Hematopoietic multipotent progenitor cell treated with erythropoietin and hydrocortisone succinate and interleukin-3 and kit ligand, for 4 days (in vitro differentiated cells): ENCODE measurements around the gene SELENOP.

ENCODE experiments used
- DNase-seq: peaks from one replicate; pipeline ENCODE4 v3.0.0-alpha.2; 2015

The SELENOP gene

DNA sequence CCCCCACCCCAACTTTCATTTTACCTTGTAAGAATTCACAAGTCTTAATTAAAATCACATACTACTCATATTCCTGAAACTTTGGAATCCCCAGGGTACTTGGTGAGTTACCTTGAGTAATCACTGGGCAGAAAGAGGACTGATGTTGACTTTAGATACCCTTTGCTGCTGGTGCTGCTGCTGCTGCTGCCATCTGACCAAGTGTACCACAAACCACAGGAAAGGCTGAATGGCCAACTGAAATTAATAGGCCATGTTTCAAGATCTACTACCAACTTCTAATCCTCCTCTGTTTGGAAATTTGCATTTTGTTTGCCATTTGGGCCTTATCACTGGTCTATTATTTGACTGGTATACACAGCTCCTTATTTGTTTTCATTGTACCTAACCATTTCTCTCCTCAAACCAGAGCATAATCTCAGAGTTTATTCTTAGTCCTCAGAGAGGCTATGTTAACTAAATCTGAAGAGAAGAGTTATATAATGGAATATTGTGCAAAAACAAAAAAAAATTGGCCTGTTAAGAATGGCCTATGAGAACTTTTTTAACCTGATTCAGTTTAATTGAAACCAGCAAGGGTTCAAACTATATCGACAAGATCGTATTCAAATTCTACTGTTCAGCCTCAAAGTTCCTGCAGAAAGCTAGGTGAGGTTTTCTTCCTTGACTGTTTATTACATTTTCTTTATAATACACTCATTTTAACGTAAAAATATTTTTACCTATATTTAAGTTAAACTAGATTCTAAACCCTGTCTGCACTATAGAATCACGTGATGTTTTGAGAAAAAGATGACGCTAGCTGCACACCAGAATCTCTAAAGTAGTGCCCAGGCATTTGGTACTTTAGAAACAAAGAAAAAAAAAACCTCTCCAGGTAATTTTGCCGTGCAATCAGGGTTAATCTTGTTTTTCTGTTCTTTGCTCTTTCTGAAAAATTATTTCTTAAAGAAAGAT, 13.1 kb downstream of the SELENOP start:
- peak; percentile 22 for DNase-seq

DNA sequence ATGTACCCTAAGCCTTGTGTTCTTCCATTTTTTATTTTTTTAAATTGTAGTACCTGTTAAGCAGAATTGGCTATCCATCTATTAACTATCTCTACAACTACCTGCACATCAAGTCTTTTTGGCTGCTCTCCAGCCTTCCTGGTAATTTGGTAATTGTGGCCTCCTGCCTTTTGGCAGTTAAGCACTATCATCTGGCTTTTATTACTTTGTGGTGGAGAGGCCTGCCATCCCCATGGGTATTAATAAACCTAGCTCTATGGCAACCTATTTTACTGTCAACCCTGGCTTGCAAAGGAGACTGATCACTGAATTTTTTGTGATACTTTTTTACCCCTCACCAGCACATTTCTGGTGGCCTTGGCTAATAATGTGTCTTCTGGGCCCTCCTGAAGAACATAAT, 20.5 kb downstream of the SELENOP start:
- DNase-seq, result no peak

DNA sequence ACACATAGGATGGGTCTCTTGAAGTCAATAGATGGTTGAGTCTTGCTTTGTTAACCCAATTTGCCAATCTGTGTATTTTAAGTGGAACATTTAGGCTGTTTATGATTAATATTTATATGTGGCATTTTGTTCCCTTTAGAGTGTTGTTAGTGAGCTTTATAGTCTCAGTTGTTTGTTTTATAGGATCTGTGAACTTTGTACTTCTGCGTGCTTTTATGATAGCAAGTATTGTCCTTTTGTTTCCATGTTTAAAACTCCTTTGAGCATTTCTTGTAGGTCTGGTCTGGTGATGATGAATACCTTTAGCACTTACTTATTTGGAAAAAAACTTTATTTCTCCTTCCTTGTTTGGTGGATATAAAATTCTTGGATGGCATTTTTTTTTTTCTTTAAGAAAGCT, 23.8 kb downstream of the SELENOP start:
- DNase-seq, result no peak

DNA sequence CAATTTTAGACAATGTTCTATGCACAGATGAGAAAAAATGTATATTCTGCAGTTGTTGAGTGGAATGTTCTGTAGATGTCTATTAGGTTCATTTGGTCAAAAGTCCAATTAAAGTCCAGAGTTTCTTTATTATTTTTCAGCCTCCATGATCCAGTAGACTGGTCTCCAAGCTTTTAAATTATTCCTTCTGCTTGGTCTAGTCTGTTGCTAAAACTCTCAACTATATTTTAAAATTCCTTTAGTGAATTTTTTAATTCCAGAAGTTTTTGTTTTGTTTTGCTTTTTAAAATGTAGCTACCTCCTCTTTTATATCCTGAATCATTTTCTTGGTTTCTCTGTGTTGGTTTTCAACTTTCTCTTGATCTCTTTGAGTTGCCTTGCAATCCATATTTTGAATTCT, 24.6 kb downstream of the SELENOP start:
- DNase-seq, result no peak

DNA sequence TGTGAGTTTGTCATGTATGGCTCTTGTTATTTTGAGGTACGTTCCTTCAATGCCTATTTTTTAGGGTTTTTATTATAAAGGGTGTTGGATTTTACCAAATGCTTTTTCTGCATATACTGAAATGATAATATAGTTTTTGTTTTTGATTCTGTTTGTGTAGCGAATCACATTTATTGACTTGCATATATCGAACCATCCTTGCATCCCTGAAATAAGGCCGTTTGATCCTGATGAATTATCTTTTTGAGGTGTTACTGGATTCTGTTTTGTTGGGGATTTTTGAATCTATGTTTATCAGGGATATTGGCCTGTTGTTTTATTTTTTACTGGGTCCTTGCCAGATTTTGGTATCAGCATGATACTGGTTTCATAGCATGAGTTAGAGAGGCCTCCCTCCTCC, 25.9 kb downstream of the SELENOP start:
- no peak for DNase-seq

DNA sequence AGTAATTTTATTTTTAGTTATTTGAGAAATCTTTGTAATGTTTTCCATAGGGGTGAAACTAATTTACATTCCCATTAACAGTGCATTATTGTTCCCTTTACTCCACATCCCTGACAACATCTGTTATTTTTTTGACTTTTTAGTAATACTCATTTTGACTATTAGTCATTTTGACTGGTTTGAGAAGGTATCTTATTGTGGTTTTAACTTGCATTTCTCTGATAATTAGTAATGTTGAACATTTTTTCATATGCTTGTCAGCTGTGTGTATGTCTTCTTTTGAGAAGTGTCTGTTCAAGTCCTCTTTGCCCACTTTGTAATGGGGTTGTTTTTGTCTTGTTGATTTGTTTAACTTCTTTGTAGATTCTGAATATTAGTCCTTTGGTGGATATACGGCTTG, 27.6 kb downstream of the SELENOP start:
- no peak for DNase-seq

DNA sequence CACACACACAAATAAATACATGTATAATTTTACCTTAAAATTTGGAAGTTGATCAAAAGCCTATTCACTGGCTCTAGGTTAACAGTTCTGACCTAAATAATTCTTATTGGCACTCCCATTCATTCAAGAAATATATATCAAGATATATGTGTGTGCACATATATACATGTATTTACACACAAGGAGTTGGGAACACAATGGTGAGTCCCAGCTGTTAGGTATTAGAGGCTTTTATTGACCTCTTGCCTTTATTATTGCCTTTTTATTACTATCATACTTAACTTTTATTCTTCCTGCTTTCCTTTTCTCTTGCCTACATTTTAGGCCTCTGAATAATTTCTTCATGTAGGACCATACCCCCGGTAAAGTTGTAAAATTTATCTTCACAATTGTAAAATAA, 30.1 kb downstream of the SELENOP start:
- no peak for DNase-seq

DNA sequence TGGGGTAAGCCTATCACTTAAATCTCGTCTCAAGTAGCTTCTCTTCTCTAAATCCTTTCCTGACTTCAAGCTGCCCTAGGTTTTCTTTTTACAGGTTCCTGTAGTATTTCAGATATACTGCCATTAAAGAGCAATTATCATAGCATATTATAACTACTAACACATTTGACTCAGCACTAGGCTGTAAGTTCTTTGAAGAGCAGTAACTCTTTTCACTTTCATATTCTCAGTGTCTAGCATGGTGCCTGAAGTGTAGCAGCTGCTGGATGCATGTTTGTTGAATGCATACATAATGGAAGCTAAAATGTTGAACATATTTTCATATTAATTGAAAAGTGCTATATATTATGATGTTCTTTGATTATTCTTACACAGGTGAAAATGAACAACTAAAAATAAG, 32.6 kb downstream of the SELENOP start:
- no peak for DNase-seq

DNA sequence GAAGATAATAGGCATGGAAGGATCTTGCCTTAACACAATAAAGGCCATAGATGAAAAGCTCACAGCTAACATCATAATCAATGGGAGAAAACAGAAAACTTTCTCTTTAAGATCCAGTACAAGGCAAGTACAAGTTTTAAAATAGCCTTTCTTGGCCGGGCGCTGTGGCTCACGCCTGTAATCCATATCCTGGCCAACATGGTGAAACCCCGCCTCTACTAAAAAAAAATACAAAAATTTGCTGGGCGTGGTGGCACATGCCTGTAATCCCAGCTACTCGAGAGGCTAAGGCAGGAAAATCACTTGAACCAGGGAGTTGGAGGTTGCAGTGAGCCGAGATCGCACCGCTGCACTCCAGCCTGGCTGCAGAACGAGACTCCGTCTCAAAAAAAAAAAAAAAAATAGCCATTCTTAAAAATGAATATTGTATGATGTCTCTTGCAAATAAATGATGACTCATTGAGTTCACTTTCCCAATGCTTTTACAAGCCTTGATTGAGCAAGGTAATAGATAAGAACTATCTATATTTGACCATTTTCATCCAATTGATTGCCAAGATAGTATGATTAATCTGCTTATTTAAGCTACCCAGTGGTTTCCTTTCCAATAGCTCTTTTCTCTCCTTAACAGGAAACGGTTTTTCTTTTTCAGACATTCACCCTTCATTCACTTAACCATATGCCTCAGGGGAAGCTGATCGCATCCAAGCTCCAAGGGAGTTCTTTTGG, 39.3 kb downstream of the SELENOP start:
- DNase-seq, result no peak

DNA sequence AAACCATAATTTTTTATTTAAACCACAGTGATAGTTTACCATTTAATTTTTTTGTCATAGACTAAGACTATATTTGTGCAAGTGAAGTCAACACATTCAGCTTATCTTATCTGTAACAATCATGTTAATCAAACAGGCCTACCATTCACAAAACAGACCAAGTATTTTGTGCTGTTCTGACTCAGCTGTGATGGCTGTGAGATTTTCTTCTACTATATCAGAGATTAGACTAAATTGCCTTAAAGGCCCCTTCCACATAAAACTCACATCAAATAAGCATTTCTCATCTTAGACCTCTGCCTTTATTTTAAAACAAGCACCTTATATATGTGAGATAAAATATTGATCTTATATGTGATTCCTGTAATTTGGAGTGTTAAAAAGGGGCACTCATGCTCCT, 41.7 kb downstream of the SELENOP start:
- DNase-seq, result no peak

DNA sequence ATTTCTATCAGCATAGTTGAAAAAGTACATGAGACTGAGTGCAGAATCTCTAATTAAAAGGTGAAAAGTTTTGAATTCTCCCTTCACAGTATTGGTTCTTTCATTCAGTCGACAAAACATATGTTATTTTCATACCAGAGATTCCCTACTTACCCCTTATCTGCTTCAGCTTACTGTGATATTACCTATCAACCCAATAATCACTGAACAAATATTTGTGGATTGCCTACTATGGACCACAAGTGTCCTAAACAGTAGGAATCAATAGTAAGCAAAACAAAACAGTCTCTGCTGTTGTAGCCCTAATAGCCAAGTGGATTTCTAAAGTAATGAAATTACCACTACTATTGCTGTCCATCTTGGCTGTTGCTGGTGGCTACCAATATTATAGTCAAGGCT, 43.6 kb downstream of the SELENOP start:
- DNase-seq, result no peak

DNA sequence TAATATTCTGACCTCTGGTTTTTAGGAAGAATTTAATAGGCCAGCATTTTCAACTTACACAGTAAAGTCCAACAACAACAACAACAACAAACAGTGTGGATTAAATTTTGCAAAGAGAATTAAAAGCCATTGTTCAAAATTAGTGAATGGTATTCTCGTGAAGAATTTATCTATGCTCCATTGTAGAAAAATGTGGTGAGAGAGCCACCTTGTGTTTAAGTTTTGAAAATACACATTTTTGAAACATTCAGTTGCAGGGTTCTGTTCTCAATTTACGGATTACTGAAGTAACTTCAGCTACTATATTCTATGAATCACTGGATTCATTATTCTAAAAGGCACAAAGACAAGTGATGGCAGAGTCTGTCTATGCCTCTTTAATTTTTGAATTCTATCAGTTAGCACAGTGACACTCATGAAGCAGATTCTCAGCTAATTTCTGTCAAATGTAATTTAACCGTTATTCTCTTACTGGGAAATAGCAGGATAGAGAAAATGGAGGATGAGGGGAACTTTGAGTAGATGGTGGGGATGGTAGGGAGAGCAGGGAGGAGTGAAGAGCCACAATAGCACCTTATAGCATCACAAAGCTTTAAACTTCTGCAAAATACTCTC, 44.1 kb downstream of the SELENOP start:
- DNase-seq, result peak; percentile 66

DNA sequence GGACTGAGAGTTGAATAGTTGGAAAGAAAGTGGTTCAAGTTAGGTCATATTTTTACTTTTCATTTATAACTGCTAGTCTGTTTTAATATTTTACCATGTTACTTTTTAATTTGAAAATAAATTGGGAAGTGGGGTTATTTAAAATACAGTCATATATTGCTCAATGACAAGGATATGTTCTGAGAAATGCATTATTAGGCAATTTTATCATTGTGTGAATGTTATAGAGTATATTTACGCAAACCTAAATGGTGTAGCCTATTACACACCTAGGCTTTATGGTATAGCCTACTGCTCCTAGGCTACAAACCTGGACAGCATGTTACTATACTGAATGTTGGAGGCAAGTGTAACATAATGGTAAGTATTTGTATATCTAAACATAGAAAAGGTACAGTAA, 49.9 kb downstream of the SELENOP start:
- no peak for DNase-seq

DNA sequence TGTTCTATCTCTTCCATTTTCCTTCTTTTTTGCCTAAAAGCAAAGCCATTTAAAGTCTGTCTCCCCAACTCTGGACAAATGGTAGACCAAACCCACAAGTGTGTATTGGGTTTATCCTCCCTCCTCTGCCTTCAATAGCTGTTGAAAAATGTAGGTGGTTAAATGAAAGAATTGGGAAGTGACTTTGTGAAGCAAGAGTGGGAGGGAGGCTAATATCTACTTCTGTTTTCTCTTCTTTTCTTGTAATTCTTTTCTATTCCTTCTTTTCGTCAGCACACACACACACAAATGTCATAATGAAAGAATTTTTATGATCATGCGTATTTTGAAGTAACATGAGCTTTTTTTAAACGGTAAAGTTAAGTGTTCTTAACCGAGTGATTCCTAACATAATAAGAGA, 51.3 kb downstream of the SELENOP start:
- peak; percentile 21 for DNase-seq

DNA sequence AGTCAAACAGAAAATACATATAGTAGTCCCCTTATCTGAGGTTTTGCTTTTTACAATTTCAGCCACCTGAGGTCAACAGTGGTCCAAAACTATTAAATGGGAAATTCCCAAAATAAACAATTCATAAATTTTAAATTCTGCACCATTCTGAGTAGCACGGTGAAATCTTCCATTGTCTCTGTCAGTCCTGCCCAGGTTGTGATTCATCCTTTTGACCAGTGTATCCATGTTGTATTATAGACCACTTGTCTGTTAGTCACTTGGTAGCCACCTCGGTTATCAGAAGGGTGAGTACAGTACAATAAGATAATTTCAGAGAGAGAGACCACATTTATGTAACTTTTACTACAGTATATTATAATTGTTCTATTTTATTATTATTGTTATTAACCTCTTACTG, 52.2 kb downstream of the SELENOP start:
- DNase-seq, result no peak

DNA sequence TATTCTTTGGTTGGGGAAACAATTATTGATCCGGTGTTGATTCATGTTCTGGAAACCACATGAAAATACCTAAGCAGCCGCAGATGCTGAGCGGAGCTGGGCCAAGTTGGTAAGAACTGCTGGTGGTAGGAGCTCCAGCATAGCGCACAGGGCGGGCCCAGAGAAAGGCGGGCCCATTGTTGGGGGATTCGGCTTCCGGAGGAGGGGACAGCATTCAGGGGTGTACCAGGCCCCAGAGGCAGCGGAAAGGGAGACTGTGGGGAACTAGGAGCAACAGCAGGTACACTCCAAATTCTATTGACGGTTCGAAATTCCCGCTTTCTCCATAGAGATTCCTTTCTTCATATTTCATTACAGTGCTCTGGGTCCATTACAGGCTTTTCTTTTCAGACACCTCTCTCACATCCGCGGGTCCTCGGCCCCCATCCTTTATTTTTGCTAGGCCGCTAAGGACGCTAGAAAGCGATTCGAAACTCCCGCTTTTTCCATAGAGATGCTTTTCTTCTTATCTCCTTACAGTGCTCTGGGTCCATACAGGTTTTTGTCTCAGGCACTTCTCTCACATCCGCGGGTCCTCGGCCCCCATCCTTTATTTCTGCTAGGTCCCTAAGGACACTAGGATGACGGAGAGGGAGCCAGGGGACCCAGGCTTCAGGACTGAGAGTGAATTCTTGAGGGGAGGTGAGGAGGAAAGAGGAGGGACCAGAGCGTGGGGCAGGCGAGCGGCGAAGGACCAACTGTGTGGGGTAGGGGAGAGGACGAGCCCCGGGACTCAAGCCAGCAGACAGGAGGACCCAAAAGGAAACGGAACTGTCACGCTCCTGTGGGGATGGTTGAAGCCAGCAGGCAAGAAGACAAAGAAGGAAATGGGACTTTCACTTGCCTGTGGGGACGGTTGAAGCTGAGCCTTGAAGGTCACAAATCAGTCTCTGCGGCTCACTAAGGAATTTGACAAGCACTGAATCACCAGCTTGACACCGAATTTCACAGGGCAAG, 54.8 kb downstream of the SELENOP start, which contains the start of gene CCDC152:
TSS of gene CCDC152 (plus strand) at position 213 of the 996 bp plus-strand sequence. CDS start 2,304 bp downstream, outside the sequence.
- peak; percentile 79 for DNase-seq

DNA sequence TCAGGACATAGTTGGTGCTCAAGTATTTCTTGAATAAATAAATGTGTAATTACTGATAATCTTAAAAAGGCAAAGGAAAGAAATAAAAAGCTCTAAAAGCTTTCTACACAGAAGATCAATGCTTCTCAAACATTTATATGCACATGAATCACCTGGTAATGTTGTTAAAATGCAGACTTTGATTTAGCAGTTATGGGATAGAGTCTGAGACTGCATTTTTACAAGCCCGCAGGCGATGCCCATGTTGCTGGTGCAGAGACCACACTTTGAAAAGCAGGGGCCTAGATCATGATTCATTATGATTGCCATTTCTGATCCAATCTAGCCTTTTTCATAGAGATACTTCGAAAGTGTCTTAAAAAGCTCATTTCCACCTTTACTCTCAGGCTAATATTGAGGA, 58.6 kb downstream of the SELENOP start:
- no peak for DNase-seq

DNA sequence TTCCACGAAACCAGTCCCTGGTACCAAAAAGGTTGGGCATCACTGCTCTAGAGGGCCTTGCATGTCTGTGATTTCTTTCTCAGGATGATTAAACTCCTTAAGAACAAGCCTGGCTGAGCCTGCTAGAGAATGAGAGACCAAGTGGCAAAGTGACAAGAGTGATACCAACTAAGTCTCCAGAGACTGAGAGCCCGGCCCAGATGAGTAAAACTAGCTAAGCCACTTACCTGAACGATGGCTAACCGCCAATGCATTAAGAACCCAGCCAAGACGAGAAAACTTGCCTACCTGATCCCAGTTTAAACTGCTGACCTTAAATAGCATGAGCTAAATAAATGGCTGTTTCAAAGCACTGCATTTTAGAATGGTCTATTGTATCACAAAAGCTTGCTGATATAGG, 60.6 kb downstream of the SELENOP start:
- no peak for DNase-seq

DNA sequence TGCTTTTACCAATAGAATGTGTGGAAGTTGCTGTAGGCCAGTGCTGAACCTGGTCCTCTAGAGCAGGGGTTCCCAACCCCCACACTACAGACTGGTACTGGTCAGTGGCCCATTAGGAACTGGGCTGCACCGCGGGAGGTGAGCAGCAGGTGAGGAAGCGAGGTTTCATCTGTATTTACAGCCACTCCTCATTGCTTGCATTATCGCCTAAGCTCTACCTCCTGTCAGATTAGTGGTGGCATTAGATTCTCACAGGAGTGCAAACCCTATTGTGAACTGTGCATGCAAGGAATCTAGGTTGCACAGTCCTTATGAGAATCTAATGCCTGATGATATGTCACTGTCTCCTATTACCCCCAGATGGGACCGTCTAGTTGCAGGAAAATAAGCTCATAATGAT, 61.2 kb downstream of the SELENOP start:
- DNase-seq, result no peak
